Right renal pelvis (tissue), 4 donors: Measurements from ENCODE around the gene OOSP4A. TPM values are rescaled to one million over a fixed set of nuclear protein-coding genes. Genes with fewer than 3 reads are reported as not detected.
"Not testable (repeated sequence)": the region's sequence is repeated elsewhere in the genome, so short reads cannot be mapped to it uniquely, and the experiment has no call there.

Experiments used
- DNase-seq, 4 donors: peaks; one replicate each; pipeline ENCODE4 v3.0.0-alpha.2; 2013; ENCODE audit warnings: low read depth in 4 of 4, low spot score in 3 of 4, missing footprints in 1 of 4
- polyA plus RNA-seq, 4 donors: library from polyadenylated mRNA; unstranded; fragments of 120-200 nt; gene quantifications; one replicate each; pipeline ENCODE4 v1.2.1, GENCODE V29; 2013; ENCODE audit not compliant: insufficient read length in 4 of 4

OOSP4A gene
- polyA plus RNA-seq, 4 donors: not detected

DNA sequence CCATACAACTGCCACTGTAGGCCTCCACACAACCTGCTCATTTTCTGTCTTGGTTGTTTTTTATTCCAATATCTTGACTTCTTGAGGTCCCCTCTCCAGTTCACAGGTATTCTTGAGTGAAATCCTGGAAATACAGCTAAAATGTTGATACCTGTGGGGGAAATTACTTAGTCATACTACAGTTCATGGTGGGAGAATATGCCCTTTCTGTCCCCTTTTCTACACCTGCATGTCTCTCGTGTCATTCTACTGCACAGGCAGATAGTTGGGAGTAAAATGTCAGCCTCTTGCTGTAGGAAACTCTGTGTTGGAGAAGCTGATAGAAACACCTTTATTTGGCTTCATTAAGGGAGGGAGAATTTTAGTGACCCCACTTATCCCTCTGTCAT lies 4.6 kb downstream of the OOSP4A start:
- DNase-seq: no peak

DNA sequence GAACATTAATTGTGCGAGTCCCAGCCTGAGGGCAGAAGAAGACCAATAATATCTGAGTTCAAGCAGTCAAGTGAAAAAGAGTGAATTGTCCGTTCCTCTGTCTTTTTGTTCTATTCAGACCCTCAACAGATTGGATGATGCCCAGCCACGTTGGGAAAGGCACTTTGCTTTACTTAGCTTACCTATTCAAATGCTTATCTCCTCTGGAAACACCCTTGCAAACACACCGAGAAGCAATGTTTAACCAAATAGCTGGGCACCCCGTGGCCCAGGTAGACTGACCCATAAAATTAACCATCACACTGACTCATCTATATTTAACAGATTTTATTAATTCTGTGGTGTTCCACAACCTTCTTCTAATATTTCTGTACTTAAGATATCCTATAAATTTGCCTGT lies 9.3 kb downstream of the OOSP4A start:
- no peak for DNase-seq

GRCh38 chr11:59981106-59981770 lies 17.4 kb downstream of the OOSP4A start:
- no peak for DNase-seq

DNA sequence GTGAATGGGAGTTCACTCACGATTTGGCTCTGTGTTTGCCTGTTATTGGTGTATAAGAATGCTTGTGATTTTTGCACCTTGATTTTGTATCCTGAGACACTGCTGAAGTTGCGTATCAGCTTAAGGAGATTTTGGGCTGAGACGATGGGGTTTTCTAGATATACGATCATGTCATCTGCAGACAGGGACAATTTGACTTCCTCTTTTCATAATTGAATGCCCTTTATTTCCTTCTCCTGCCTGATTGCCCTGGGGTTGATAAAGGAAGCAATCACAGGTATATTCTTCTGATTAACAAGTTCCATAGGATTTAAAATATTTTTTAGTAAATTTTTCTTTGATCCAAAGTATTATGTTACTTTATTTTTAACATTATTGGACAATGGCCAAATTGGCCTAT lies 18.2 kb downstream of the OOSP4A start:
- not testable (repeated sequence) for DNase-seq

DNA sequence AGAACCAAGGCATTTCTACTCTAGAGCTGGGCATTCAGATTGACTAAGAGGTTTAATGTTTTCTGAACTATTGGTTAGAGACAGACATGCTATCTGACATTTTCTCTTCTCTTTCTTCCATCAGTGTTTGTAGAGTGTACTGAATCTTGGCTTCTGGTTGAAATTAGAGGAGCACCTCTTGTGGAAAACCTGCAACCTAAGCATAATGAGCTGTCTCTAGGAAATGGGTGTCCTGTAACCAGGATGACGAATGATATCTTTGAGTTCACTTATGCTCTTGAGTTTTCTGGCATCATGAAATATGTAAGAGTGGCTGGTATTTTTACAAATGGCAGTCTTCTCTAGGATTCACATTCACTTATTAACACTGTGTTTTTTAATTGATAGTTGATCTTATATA lies 19.4 kb downstream of the OOSP4A start:
- DNase-seq: no peak

DNA sequence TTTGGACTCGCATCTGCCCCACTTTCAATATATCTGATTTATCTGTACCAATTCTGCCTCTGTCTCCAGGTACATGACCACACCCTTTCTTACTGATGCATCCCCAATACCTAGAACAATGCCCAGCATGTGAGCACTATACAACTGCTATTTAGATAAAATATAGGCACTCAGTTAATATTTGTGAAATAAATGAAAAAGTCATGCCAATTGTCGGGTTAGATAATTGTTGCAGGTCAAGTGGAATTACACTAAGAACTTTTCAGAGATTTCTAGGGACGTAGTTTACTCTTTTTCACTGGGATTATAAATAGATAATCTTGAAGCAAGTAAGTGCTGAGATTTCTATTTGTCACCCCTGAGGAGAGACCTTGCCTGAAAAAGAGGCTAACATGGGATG lies 20.5 kb downstream of the OOSP4A start:
- no peak for DNase-seq

DNA sequence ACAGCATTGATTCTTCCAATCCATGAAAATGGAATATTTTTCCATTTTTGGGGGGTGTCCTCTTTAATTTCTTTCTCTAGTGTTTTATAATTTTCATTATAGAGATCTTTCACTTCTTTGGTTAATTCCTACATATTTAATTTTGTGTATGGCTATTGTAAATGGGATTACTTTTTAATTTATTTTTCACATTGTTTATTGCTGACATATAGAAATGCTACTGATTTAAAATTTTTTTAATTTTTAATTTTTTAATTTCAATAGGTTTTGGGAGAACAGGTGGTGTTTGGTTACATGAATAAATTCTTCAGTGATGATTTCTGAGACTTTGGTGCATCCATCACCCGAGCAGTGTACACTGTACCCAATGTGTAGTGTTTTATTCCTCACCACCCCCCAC lies 26.6 kb downstream of the OOSP4A start:
- no peak for DNase-seq

DNA sequence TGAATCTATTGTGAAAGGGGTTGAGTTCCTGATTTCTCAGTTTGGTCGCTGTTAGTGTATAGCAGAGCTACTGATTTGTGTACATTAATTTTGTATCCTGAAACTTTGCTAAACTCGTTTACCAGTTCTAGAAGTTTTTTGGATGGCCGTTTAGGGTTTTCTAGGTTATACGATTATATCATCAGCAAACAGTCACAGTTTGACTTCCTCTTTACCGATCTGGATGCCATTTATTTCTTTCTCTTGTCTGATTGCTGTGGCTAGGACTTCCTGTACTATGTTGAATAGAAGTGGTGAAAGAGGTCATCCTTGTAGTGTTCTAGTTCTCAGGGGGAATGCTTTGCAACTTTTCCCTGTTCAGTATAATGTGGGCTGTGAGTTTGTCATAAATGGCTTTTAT lies 28.6 kb downstream of the OOSP4A start:
- no peak for DNase-seq

GRCh38 chr11:59997800-59998199 lies 34.0 kb downstream of the OOSP4A start:
- DNase-seq: no peak

GRCh38 chr11:59999691-60000090 lies 35.9 kb downstream of the OOSP4A start:
- DNase-seq: no peak

DNA sequence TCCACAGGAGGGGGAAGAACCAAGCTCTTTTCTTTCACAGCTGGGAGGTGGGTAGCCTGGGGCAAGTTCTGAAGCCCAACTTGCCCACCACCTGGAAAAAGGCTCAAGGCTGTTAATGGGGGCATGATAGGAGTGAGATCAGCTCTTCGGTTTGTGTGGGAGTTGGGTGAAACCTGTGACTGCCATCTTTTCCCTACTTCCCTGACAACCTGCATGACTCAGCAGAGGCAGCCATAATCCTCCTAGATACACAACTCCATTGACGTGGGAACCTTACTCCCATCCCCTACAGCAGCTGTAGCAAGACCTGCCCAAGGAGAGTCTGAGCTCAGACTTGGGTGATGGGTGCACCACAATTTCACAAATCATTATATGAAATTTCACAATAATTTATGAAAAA lies 39.9 kb downstream of the OOSP4A start:
- no peak for DNase-seq

- no peak for DNase-seq
Observed at GRCh38 chr11:60005360-60005759, 41.5 kb downstream of the OOSP4A start.

DNA sequence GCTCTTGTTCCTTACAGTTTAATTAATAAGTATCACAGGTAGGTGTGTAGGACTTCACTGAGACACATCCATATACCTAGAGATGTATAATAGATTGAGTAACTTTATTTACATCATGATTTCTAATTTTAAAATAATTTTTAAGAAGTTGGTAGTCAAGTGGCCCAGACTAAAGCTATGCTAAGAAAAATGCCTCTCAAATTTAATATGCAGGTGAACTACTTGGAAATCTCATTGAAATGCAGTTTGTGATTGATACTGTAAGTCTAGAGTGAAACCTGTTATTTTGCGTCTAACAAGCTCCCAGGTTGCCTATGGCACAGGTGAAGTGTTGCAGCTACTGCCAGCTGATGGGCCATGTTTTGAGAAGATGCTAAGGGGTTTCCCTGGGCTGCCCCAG lies 53.0 kb downstream of the OOSP4A start, which contains the start of gene OOSP4B:
Gene OOSP4B (plus strand): TSS at position 301 of the 400 bp plus-strand sequence.
- DNase-seq: no peak

- no peak for DNase-seq
Observed at GRCh38 chr11:60018058-60018457, 54.2 kb downstream of the OOSP4A start.

Other genes with a start within 250 kb of the OOSP4A start
- 10 to 100 TPM; 43.1 to 55.5 (median 47.7) TPM for gene STX3, start 208.7 kb upstream of the OOSP4A start, polyA plus RNA-seq
- gene MRPL16, start 153.3 kb upstream of the OOSP4A start, polyA plus RNA-seq: 10 to 100 TPM; 62.0 to 64.3 (median 63.5) TPM
- under 1 TPM in 2 of 4 donors, not detected in 2; 0.08 to 0.16 TPM for gene CBLIF, start 118.5 kb upstream of the OOSP4A start, polyA plus RNA-seq
- under 1 TPM in 1 of 4 donors, not detected in 3; 0.50 TPM for gene TCN1, start 97.5 kb upstream of the OOSP4A start, polyA plus RNA-seq
- under 1 TPM in 2 of 4 donors, not detected in 2; 0.12 to 0.20 TPM for gene OOSP3, start 85.3 kb upstream of the OOSP4A start, polyA plus RNA-seq
- gene OOSP1, start 25.6 kb upstream of the OOSP4A start, polyA plus RNA-seq: under 1 TPM; 0.12 to 0.43 (median 0.30) TPM
- not detected for gene OOSP4B, start 53.1 kb downstream of the OOSP4A start, polyA plus RNA-seq
- gene OOSP2, start 76.4 kb downstream of the OOSP4A start, polyA plus RNA-seq: not detected
- gene MS4A3, start 92.6 kb downstream of the OOSP4A start, polyA plus RNA-seq: 1 to 10 TPM in 1 of 4 donors, under 1 TPM in 3; 0.55 to 1.2 (median 0.62) TPM
- gene MS4A2, start 124.6 kb downstream of the OOSP4A start, polyA plus RNA-seq: under 1 TPM in 1 of 4 donors, not detected in 3; 0.04 TPM
- gene MS4A6A, start 219.1 kb downstream of the OOSP4A start, polyA plus RNA-seq: 10 to 100 TPM; 13.9 to 16.9 (median 15.5) TPM